ENCODE results near the gene DISP3.

DISP3 gene

DNA sequence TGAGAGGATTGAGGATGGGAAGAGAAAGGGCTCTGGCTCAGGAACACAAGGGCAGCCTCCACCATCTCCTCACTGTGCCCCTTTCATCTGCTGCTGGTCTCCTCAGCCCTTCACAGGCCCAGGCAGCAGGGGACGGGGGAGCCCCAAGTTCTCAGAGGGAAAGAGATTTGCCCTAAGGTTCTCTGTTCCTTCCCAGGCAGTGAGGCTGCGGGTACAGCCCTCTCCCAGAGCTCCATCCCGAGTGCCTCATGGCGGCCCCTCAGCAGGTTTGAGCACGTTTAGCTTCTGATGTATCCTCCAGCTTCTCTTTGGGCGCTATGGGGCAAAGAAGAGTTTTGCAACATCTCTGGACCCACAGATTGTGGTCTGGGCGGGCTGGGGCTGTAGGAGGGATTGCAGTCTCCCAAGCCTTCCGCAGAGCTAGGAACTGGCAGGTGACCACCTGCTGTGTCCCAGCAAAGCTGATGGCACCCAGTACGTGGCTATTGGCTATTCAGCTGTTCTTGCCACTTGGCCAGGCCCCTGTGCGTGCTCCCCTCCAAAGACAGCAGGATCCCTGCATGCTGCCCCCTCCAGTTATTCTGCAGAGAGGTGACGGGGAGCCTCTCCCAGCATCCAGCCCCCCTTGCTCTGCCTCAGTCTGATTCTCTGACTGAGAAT lies 10.1 kb downstream of the DISP3 start:
- no peak for DNase-seq

DNA sequence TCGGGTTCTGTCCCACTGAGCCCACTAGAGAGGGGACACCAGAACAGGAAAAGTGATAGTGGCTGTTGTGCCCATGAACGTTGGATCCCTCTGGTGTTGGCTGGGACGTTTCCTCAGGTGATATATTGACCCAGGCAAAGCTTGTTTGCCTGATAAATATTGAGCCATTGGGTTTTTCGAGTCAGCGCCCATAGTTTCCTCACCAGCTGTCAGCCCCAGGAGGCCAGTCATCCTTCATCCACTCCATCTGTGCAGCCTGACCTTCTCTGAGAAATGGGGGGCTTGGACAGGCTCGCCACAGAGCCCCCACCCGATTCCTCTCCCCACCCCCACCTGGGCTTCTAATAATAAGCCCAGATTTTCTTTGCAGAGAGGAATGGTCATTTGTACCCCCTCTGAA lies 13.3 kb downstream of the DISP3 start:
- no peak for DNase-seq

DNA sequence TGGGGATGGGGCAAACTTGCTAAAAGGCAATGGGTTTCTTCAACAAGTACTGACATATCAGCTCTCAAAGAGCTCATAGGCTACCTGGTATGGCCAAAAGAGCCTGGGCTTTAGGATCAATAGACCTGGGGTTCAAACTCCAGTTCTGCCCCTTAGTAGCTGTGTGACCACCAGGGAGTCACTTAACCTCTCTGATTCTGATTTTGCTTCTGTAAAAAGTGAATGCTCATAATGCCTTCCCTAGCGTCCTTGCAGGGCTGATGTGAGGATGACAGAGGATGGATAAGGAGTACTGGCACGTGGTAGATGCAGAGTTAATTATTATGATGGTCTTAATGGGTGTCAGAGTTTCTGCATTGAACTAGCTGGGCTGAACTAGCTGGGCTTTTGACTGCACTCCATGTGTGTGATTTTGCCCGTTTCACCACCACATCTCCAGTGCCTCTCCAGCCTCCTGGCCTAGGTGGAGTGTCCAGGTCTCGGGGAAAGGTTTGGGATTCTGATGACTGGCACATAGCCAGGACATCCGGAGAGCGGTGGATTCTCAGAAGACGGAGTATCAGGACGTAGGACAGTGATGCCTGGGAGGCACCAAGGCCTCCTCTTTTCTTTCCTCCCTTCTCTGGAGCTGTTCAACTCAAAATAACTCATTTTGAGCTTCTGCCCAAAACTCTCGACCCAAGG lies 15.2 kb downstream of the DISP3 start:
- DNase-seq: no peak

DNA sequence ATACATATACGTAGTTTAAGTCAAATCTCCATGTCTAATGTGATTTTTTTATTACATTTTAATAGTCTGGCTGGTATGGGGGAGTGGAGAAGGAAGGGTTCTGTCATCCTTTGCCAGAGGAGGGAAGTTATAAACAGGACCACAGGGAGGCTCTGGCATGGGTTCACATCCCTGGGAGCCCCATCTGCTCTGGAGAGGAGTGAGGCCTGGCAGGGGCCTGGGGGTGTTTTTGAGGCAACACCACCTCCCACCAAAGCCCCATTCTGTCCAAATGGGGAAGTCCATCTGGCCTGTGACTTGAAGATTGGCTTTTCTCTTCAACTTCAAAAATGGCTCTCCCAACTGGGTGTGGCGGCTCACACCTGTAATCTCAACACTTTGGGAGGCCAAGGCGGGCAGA lies 15.8 kb downstream of the DISP3 start:
- DNase-seq: no peak

DNA sequence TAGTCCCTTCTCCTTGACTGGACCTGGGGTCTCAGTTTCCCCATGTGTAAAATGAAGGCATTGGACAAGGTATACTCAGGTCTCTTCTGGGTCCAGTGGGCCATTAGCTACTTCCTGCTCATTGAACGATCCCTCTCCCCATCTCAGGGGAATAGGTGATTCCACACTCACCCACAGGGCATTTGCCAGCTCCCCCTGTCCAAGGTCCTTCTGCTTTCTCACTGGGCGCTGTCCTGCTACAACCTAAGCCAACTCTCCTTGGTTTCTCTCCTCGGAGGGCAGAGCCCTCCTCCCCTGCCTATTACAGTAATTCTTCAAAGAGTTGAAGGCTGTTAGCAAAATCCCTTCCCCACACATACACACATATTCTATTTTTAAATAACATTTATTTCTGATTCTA lies 16.6 kb downstream of the DISP3 start:
- no peak for DNase-seq

DNA sequence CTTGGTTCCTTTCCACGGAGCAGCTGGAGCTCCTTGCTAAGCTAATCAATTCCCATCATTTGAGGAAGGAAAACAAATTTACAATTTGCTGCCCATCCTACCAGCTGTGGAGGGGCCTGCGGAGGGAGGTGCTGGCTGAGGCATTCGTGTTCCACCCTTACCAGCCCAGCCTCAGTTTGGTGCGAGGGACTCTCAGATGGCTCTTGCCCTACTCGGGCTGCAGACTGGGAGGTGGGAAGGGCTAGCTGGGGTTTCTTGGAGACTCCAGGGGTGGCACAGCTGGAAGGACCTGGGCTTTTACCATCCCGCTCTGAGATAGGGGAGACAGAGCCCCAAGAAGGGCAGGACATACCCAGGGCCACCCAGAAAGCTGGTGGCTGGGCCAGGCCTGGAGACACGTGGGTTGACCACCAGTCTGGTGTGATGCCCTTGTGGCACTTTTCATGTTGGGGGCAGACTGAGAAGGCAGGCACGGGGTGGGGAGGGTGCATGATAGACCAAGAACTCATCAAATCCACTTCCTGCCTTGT lies 17.7 kb downstream of the DISP3 start:
- DNase-seq: no peak

DNA sequence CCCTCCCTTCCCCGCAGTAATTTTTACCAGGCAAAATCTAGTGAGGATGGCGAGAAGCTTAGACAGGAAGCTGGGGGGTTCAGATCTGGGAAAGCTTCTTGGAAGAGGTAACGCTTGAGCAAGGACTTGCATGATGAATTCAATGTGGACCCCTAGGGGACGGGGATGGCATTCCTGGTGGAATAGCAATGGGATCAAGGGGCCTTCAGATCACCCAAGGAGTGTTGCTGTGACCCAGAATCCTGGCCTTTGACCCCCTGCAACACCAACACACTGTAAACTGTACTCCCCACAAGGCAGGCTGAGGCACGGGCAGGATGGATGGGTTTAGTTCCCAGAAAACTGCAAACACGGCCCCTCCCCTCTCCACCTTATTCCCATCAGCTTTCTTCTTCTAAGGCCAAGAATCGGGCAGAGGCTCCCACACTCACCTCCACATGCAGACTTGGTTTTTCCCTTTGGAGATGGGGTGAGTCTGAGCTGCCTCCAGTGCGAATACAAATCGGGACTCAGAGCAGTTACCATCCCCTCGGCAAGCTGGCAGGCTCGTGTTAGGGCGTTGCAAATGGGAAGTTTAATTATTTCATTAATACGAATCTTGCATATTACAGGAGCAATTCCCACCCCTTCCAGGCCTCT lies 20.1 kb downstream of the DISP3 start:
- no peak for DNase-seq

DNA sequence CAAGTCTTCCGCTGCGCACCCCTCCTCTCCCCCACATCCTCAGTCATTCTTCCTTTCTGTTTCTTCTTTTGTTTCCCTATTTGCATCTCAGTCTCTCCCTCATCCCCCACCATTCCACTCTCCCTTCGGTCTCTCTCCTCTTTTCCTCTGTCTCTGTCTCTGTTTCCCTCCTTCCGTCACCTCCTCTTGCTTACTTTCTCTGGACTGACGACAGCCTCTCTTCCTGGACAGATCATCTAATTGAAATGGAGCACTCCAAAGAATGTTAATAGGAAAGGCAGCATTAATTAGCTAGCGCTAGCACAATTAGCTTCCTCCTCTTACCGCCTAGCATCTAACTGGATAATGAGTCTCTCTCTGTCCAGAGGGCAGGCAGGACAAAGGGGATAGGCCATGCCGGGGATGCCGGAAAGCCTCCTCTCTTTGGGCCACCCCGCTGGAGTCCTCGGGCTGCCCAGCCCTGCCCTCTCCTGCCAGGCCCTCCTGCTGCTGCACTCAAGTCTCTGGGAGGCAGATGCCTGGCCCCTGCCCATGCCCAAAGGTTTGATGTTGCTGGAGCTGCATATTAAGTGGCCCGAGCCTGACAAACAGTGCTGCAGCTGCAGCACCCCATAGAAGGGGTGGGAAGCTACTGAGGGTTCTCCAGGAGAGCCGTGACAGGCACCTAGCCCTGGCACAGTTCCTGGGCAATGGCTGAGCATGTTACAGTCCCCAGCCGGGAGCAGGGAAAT lies 20.8 kb downstream of the DISP3 start:
- DNase-seq: no peak

DNA sequence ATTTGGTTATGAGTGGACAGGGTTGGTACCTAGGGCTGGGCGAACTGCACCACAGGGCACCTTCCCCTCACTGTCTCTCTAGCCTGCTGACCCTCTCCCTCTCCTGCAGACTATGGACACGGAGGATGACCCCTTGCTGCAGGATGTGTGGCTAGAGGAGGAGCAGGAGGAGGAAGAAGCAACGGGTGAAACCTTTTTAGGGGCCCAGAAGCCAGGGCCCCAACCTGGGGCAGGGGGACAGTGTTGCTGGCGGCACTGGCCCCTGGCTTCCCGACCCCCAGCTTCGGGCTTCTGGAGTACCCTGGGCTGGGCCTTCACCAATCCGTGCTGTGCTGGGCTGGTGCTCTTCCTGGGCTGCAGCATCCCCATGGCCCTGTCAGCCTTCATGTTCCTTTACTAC lies 21.9 kb downstream of the DISP3 start:
- no peak for DNase-seq

DNA sequence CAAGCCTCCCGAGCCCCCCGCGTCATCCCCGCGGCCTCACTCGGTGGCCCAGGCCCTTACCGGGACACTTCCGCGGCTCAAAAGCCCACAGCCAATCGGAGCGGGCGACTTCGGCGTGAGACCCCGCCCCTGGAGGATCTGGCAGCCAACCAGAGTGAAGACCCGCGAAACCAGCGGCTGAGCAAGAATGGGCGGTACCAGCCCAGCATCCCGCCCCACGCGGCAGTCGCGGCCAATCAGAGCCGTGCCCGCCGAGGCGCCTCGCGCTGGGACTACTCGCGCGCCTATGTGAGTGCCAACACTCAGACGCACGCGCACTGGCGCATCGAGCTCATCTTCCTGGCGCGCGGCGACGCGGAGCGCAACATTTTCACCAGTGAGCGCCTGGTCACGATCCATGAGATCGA lies 22.5 kb downstream of the DISP3 start:
- no peak for DNase-seq

DNA sequence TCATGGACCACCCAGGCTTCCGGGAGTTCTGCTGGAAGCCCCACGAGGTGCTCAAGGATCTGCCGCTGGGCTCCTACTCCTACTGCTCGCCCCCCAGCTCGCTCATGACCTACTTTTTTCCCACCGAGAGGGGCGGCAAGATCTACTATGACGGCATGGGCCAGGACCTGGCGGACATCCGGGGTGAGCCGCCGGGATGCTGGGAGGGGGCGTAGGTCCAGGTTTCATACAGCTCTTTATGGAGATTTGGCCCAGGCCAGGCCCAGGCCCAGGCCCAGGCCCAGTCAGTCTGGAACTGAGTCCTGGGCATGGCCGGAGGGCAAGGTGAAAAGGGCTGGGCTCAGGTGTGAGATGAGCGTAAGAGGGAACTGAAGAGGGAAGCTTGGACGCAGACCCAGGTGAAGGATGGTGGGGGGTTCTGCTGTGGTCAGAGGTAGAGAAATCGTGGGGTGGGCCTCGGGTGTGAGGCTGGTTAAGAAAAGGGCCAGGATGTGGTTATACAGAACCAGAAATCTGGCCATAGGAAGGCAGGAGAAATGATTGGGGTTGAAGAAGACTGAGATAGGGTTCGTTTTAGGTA lies 23.0 kb downstream of the DISP3 start:
- DNase-seq: no peak

DNA sequence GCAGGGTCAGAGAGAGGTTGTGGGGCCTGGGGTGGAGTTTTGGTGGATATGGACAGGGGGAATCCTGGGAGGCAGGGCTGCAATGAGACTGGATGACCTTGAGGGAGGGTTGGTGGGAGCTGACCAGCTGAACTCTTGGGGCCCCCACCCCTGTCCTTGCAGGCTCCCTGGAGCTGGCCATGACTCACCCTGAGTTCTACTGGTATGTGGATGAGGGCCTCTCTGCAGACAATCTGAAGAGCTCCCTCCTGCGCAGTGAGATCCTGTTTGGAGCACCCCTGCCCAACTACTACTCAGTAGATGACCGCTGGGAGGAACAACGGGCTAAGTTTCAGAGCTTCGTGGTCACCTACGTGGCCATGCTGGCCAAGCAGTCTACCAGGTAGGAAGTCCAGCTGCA lies 23.6 kb downstream of the DISP3 start:
- DNase-seq: no peak

DNA sequence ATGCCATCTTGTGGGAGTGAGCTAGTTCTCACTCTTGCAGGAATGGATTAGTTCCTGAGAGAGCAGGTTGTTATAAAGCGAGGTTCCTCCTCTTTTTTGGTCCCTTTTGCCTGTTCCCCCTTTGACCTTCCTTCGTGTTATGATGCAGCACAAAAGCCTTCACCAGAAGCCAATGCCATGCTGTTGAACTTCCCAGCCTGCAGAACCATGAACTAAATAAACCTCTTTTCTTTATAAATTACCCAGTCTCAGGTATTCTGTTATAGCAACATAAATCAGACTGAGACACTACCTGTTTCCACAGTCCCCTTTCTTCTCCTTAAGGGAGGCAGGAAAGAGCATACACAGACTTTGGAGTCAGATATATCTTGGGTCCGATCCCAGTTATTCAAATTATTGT lies 25.6 kb downstream of the DISP3 start:
- DNase-seq: no peak

DNA sequence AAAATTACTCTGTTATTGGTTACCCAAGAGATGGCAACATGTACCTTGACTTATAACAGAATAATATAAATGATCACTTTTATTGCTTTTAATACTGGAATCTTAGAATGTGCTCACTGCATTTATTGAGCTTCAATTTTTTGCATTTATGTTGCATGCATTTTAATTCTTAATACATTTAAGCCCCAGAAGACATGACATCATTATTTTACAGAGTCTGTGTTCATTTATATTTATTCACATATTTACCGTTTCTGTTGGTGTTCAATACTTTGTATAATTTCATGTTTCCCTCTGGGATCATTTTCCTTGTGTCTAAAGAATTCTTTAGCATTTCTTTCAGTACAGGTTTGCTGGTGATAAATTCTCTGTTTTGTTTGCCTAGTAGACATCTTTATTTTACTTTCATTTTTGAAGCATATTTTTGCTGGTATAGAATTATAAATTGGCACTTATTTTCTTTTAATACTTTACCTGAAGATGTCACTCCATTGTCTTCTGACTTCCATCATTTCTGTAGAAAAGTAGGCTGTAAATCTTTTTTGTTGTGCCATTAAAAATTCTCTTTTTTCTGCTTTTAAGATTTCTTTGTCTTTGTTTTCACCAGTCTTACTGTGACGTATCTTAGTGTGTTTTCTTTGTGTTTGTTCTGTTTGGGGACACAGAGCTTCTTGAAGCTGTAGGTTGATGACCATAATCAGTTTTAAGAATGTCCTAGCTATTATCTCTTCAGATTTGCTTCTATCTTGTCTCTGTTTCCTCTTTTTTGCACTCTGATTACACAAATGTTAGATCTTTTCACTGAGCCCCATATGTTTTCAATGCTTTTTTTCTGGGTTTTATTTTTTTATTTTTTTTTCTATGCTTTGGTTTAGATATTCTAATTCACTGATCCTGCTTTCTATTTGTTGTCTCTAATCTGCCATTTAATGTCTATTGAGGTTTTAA lies 26.9 kb downstream of the DISP3 start:
- no peak for DNase-seq

DNA sequence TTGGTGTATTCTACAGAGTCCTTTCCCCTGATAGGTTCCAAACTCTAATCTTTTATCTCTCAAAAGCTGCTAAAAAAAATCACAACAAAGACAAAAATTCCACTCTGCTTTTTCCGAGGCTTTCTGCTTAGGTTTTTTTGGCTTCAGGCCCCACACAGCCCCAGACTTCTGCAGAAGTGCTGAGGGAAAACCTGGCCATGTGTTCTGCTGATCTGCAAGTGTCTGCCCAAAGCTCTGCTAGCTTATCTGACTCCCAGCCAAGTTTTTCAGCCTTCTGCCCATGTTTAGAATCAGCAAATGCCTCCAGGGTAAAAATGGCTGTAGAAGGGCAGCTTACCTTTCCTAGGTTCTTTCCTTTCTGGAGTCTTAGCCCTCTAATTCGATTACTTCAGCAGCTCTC lies 28.4 kb downstream of the DISP3 start:
- DNase-seq: no peak

DNA sequence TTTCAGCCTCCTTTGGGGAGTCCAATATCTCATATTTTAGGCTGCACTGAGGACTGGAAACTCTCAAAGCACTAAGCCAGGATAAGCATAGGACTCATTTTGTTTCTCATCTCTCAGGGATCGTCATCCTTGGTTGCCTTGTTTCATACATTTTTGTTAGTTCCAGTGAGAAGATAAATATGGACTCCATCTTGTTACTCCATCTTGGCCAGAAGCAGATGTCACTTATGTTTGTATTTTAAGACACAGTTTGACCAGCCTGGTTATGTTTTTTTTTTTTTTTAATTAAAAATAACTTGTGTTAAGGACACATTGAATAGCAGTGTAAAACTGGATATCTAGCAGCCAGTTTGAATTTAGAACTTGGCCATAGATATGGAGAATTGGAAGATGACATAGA lies 34.7 kb downstream of the DISP3 start:
- no peak for DNase-seq

DNA sequence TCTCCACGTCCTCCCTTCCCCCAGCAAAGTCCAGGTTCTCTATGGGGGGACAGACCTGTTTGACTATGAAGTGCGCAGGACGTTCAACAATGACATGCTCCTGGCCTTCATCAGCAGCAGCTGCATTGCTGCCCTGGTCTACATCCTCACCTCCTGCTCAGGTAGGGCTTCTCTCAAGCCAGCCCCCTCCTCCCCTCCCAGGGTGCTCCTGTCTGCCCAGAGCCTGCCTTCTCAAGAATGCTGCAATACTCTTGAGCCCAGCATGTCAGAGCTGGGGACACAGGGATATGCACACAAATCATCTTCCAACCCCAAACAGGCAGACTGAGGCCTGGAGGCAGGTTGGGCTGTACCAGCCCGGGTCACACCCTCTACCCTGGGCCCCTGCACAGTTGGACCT lies 35.4 kb downstream of the DISP3 start:
- no peak for DNase-seq

DNA sequence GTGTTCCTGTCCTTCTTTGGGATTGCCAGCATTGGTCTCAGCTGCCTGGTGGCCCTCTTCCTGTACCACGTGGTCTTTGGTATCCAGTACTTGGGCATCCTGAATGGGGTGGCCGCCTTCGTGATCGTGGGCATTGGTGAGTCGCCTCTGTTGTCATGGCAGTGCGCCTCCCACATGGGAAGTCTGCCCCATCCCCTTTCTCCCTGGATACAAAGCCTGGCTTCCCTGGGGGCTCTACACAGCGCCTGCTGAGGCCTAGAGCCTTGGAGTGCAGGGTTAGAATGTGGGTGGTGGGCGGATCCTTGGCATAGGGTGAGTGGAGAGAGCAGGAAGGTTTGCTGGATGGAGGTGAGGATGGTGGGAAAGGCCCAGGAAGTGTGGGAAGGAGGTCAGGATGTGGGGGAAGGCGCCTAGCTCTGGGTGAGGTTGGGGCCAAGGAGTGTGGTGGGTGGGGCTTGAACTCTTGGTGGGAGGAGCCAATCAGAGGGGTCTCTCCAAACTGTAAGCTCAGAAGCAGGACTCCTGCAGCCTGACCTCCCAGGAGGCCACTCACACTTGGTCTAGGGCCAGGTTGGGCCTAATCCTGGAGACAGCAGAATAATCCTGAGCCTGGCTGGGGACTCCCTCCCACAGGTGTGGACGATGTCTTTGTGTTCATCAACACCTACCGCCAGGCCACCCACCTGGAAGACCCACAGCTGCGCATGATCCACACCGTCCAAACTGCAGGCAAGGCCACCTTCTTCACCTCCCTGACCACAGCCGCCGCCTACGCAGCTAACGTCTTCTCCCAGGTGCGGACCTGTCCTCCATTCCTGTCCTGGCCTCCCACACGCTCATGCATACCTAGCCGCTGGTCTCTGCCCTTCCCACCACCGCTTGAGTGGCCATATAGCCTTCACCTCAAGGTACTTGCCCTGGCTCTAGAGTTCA lies 36.7 kb downstream of the DISP3 start:
- DNase-seq: no peak

DNA sequence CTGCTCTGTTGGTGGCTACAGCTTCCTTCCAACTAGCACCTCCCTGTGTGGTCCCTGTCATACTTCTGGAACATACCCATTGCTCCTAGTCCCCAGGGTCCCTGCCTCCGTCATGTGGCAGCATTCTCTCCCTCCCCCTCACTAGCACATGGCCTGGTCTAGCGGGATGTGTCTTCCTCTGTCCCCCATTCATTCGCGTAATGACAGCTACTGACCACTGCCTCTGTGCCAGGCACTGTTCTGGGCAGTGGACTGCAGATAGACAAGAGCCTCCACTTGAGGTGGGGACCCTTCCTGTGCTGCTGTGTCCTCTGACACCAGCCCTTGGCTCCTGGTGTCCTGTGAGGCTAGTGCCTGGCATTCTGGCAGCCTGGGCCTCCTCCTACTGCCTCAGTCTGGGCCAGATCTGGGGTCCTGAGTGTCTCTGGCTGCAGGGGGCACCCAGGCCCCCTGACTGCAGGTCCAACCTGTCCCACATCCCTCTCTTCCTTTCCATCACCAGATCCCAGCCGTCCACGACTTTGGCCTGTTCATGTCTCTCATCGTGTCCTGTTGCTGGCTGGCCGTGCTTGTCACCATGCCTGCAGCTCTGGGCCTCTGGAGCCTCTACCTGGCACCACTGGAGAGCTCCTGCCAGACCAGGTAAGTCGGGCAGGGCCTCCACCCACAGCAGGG lies 38.1 kb downstream of the DISP3 start:
- DNase-seq: no peak

DNA sequence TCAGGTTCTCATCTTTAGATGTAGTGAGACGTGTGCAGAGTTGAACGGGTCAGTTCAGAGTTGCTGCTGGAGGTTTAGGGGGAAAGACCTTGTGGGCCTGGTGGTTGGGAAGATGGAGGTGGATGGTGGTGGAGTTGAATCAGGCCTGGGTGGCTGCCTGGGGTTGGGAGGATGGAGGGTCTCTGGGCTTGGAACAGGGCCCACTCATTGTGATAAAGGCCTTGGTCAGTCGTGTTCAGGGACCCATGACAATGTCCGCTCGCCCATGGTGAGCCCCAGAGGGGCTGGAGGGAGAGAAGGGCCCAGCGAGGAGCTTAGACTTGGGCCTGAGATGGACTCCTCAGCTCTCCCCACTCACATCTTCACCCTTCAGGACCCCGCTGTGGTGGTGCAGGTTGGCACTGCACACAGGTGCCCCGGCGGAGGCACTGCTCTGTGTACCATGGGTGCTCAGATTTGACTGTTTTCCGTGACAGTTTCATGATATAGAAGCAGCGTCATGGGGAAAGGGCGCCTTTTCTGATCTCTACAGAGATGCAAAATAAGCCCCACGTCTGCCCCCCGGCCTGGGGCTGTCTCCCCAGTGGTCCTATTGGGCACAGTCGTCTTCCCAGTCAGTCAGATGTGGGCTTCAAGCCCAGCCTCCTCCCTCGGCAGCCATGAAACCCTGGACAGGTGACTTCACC lies 39.2 kb downstream of the DISP3 start:
- no peak for DNase-seq

All from activated CD4-positive, alpha-beta T cell treated with anti-CD3 and anti-CD28 coated beads, Interleukin-2, amount 50 U/mL, for 16 hours (primary cell).